GM18867 (cell line): ENCODE data around the gene MOK.

Experiments
- ATAC-seq: cut with Tn5 transposase; IDR thresholded peaks from one replicate; pipeline ENCODE4 v1.9.1; 2021; ENCODE audit warnings: mild to moderate bottlenecking, moderate library complexity; ENCODE audit not compliant: unreplicated experiment

Gene MOK

DNA sequence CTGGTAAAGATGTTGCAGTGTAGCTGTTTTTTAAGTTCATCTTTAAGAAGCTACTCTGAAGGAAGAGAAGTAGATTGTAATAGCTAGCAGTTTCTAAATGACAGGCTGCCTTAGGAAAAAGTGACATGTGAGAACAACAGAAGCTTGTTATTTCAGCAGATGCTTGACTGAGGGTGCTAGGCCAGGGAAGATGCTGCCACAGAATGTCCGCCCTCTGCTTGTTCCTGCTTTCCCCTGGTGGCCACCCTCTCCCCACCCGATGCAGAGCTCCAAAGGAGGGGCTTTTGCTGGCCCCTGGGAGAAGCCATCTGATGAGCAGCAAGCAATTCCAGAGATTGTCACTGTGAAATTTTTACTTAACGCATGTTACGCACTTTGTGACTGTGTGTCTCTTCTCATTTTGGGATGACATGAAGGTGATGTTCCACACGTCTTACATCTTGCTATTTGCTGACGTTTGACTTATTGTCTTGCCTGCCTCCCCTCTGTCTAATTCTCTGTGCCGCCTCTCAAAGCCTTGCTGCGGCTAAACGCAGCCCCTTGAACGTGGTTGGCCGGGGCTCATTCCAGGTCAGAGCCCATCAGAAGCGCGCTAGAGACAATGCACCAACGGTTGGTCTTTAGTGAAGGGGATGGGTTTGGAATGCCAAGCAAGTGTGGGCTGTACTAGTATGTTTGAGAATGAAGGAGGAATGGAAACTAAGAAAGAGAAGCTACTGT is 120.5 kb downstream of the MOK start:
- no peak for ATAC-seq

DNA sequence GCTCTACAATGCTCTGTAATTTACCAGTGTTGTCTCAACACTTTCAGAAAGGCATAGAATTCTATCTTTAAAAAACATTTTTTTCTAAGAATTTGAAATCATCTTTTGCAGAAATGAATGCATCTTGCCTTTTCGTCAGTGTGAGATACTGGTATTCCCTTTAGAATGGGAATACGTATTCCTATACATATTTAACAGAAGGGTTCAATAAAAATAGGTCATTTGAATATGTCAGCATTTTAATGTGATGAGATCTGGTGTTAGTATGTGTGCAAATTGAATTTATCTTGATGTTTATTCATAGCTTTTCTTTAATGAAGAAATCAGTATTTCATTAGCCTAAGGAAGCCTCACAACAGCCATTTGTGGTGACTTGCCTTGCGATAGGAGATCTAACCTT is 121.1 kb downstream of the MOK start:
- no peak for ATAC-seq

DNA sequence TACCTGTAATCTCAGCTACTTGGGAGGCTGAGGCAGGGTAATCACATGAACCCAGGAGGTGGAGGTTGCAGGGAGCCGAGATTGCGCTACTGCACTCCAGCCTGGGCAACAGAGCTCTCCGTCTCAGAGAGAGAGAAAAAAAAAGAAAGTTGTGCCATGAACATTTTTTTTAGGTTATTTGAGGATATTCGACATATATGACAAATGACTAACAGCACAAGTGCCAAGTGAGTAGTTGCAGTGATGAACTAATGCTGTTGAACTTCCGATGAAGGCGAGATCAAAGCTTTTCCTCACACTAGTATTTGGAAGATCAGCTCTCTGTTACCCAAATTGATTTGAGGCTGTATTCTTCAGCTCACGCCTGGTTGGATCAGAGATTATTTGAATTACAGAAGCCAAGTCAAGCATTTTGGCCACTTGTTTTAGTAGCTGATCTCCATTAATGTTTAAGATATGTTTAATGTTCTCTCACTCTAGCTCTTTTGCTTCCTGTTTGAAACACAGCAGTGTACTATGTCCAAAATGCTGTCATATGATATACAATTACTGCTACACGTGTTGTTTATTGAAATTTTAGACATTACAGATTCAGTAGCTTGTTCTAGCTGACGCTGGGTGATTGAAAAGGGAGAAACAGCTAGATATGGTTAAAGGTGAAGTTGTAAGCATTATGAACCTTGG is 121.9 kb downstream of the MOK start:
- ATAC-seq = no peak

DNA sequence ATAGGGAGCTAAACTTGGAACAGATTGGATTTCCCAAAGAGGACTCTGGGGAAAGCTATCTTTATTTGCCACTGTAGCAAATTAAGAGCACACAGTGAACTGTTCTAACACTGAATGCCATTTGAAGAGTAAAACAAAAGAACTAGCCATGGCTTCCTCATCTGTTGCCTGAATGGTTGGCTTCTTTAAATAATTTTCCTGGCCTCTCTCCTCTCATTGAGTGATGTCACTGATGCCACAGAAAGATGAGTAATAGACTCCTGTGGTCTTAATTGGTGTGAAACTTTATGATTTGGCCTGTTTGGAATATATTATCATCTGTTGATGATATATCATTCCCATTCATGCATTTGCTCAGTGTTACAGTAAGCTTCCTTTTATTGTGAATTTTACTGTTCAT is 122.8 kb downstream of the MOK start:
- no peak for ATAC-seq

DNA sequence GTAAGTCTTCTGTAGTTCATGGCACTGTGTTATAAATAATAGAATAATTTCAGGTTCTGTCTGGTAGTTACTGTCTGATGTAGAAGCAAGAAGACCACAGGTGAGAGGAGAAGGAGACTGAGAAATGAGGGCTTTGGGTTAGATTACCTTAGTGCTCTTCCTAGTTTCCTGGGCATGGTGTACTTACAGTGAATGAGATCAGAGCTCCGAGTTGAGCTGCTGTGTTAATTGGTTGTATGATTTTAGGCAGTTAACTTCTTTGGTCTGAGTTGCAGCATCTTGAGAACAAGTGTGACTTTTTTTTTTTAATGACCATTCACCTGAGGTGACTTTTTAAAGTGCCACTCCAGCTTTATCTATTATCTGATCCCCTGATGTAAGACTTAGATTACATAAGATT is 123.8 kb downstream of the MOK start:
- ATAC-seq = no peak

GRCh38 chr14:102180248-102180998 is 124.5 kb downstream of the MOK start:
- ATAC-seq = no peak
